Muscle layer of duodenum (tissue), 2 donors: ENCODE data around the gene CLCNKA.
"Not testable (repeated sequence)": the region's sequence is repeated elsewhere in the genome, so short reads cannot be mapped to it uniquely, and the experiment has no call there.

Experiments
- H3K27ac ChIP-seq: one replicate; pipeline ENCODE4 v1.7.0; 2013; ENCODE audit warnings: mild to moderate bottlenecking, low read length
- H3K27me3 ChIP-seq: one replicate; pipeline ENCODE4 v1.7.0; 2013; ENCODE audit warnings: low read depth, mild to moderate bottlenecking, control low read depth, low read length
- H3K36me3 ChIP-seq, 2 donors: one replicate each; pipeline ENCODE4 v1.7.0; 2013; ENCODE audit warnings: low read length in 2 of 2, control low read depth in 1 of 2, mild to moderate bottlenecking in 1 of 2; ENCODE audit not compliant: insufficient read depth in 2 of 2, control insufficient read depth in 1 of 2
- H3K4me1 ChIP-seq, 2 donors: one replicate each; pipeline ENCODE4 v1.7.0; 2013; ENCODE audit warnings: low read length in 2 of 2, mild to moderate bottlenecking in 2 of 2, control low read depth in 1 of 2, moderate library complexity in 1 of 2; ENCODE audit not compliant: insufficient read depth in 2 of 2, control insufficient read depth in 1 of 2
- H3K4me3 ChIP-seq, 2 donors: one replicate each; pipeline ENCODE4 v1.7.0; 2013; ENCODE audit warnings: low read length in 2 of 2, low read depth in 1 of 2, mild to moderate bottlenecking in 1 of 2
- H3K9me3 ChIP-seq, 2 donors: one replicate each; pipeline ENCODE4 v1.7.0; 2013; ENCODE audit warnings: low read length in 2 of 2, control low read depth in 1 of 2, mild to moderate bottlenecking in 1 of 2; ENCODE audit not compliant: control insufficient read depth in 1 of 2
- donor health status: healthy.

The CLCNKA gene

DNA sequence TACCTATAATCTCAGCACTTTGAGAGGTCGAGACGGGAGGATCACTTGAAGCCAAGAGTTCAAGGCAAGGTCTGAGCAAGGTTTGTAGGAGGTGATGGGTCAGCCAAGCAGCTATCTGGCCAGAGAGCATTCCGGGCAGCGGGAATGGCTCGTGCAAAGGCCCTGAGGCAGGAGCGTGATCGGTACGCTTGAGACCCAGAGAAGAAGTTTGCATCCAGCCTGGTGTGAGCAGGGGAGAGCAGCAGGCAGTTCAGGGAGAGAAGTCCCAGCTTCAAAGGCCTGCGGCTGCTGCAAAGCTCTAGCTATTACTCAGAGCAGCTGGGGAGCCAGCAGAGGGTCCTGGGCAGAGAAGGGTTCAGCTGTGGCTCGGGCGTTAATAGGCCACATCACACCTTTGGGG, 22.9 kb upstream of the CLCNKA start:
- no peak overlapping the region for H3K4me3 ChIP-seq
- no peak overlapping the region for H3K27ac ChIP-seq
- peaks cover 0 to 5% of the 10 kb centered on the region in 2 donors for H3K4me1 ChIP-seq
- no peaks in the 10 kb centered on the region for H3K27me3 ChIP-seq
- H3K36me3 ChIP-seq: no peaks in the 10 kb centered on the region
- H3K9me3 ChIP-seq: no peaks in the 10 kb centered on the region

DNA sequence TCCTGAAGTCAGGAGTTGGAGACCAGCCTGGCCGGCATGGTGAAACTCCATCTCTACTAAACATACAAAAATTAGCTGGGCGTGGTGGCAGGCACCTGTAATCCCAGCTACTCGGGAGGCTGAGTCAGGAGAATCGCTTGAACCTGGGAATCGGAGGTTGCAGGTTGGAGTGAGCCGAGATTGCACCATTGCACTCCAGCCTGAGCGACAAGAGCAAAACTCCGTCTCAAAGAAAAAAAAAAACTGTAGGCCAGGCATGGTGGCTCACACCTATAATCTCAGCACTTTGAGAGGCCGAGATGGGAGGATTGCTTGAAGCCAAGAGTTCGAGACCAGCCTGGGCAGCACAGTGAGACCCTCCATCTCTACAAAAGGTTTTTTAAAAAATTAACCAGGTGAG, 20.6 kb upstream of the CLCNKA start:
- H3K4me1 ChIP-seq, H3K27me3 ChIP-seq, H3K9me3 ChIP-seq, H3K27ac ChIP-seq, H3K36me3 ChIP-seq, H3K4me3 ChIP-seq: not testable (repeated sequence)

DNA sequence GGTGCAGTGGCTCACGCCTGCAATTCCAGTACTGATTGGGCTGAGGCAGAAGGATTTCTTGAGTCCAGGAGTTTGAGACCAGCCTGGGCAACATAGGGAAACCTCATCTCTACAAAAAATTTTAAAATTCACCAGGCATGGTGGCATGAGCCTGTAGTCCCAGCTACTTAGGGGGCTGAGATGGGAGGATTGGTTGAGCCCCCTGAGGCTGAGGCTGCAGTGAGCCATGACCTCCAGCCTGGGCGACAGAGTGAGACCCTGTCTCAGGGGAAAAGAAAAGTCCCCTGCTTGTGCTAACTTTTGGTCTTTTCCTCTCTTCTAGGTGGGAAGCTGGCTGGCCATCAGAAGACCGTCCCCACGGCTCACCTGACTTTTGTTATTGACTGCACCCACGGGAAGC, 16.2 kb upstream of the CLCNKA start:
- Histone ChIP-seq H3K27ac (no peak overlapping the region), H3K9me3 (no peaks in the 10 kb centered on the region), H3K4me1 (peaks cover 0 to 4% of the 10 kb centered on the region in 2 donors), H3K4me3 (no peak overlapping the region), H3K36me3 (no peaks in the 10 kb centered on the region), H3K27me3 (no peaks in the 10 kb centered on the region)

DNA sequence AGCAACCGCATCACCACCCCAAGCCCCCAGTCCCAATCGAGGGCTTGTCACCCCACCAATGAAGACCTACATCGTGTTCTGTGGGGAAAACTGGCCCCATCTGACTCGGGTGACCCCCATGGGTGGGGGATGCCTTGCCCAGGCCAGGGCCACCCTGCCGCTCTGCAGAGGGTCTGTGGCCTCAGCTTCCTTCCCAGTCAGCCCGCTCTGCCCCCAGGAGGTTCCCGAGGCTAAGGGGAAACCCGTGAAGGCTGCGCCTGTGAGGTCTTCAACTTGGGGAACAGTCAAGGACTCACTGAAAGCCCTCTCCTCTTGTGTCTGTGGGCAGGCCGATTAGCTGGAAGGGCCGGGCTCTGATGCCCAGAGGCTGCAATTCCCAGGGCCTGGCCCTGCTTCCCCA, 15.8 kb upstream of the CLCNKA start:
- no peak overlapping the region for H3K4me3 ChIP-seq
- no peak overlapping the region for H3K27ac ChIP-seq
- no peaks in the 10 kb centered on the region for H3K9me3 ChIP-seq

DNA sequence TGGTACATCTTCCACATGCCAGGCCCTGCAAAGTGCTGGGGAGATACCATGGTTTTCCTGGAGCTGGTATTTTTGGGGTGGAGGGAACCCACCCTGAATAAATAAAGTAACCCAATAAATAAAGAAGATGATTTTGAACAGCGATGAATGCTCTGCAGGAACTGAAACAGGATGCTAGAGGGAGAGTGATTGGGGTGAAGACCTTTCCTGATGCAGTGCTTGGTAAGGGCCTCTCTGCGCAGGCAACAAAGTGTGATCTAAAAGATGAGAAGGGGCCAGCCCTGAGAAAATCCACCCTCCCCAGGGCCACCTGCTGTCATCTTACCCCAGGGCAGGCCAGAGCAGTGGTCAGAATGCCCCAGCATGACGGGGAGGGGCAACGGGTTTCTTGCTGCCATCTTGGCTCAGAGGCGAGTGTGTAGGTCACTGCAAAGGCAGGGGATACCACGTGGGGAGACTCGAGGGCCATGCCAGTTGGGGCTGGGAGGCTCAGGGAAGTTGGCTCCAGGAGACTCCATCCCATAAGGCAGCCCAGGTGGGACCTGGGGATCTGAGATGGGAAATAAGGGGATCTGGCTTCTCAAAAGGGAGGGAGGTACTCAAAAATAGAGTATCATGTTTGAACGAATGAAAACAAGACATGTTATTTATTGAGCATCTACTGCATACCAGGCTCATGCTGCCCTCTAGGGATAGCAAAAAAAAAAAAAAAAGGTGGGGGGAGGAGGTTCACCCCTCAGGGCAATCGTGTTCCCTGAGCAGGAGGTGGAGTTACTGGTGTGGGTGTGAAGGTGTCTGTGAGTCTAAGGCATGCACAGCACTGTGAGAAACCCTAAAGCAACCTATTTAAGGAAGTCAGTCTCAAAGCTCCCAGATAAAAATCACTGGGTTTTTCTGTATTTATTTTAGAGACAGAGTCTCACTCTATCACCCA, 15.0 kb upstream of the CLCNKA start:
- Histone ChIP-seq H3K4me3 (no peak overlapping the region), H3K27me3 (no peaks in the 10 kb centered on the region), H3K27ac (no peak overlapping the region), H3K9me3 (no peaks in the 10 kb centered on the region), H3K4me1 (peaks cover 0 to 4% of the 10 kb centered on the region in 2 donors), H3K36me3 (no peaks in the 10 kb centered on the region)

More for the DNA sequence above, 15.8 kb upstream of the CLCNKA start:
- Histone ChIP-seq H3K36me3 (no peaks in the 10 kb centered on the region), H3K4me1 (peaks cover 0 to 4% of the 10 kb centered on the region in 2 donors), H3K27me3 (no peaks in the 10 kb centered on the region)

DNA sequence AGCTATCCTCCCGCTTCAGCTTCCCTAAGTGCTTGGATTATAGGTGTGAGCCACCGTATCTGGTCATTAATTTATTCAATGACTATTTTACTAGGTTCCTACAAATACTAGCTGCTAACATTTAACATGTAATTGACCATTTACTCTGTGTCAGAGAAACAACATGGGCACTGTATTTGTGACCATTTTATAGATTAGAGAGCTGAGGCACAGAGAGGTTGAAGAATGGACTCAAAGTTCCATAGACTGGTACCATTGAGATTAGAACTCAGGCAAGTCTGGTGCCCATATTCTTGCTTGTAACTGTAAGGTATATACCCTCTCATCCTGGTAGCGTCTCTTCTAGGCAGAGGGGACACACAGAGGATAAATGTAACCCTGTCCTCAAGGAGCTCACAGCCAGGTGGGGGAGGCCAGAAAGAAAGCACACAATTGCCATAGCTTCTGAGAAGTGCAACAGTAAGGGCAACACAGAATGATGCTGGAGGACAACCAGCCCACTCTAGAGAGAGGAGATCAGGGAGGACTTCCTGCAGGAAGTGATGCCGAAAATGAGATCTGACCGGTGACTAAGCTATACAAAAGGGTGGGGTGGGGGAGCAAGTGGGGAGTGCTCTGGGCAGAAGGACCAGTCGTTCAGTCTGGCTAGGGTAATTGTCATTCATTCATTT, 14.0 kb upstream of the CLCNKA start:
- Histone ChIP-seq H3K9me3 (no peaks in the 10 kb centered on the region), H3K27ac (no peak overlapping the region), H3K27me3 (no peaks in the 10 kb centered on the region), H3K4me3 (no peak overlapping the region), H3K36me3 (no peaks in the 10 kb centered on the region), H3K4me1 (peaks cover 0 to 4% of the 10 kb centered on the region in 2 donors)

DNA sequence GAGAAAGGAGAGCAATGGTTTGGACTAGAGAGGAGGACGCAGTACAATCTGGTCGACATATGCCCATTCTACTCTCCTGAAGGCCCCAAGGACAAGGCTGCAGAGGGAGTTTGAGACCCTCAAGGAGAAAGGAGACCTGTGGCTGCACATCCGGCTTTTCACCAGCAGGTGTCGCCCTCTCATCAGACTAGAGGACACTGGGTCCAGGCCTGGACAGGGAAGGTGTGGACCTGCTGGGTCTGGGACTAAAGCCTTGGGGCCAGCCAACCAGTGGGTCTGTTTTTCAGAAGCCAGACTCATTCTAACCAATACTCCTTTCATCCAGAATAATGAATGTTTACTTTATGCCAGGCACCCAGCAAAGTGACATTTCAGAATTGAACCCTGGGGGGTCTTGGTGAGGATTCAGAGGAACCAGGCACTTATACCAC, 12.8 kb upstream of the CLCNKA start:
- H3K4me3 ChIP-seq: no peak overlapping the region
- no peaks in the 10 kb centered on the region for H3K36me3 ChIP-seq
- H3K27ac ChIP-seq: no peak overlapping the region
- no peaks in the 10 kb centered on the region for H3K9me3 ChIP-seq
- H3K27me3 ChIP-seq: no peaks in the 10 kb centered on the region
- H3K4me1 ChIP-seq: peaks cover 0 to 13% of the 10 kb centered on the region in 2 donors

DNA sequence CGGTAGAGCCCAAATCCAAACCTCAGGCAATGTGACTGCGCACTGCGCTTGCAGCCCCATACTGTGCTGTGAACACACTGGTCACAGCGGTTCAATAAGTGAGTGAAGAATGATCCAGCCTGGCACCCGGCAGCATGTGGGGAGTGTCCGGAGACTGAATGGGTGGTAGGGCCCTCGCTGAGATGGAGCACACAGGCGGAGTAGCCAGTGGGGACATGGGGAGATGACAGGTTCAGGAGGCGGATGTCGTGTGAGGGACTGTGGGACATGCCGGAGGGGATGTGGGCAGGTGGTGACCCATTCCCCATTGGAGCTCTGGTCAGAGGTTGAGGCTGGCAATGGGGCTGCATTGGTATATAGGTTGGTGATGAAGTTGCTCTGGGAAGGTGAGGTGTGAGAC, 12.2 kb upstream of the CLCNKA start:
- no peak overlapping the region for H3K27ac ChIP-seq
- no peaks in the 10 kb centered on the region for H3K27me3 ChIP-seq
- H3K9me3 ChIP-seq: no peaks in the 10 kb centered on the region
- H3K4me3 ChIP-seq: no peak overlapping the region
- H3K36me3 ChIP-seq: no peaks in the 10 kb centered on the region
- peaks cover under 1 to 19% of the 10 kb centered on the region in 2 donors for H3K4me1 ChIP-seq

DNA sequence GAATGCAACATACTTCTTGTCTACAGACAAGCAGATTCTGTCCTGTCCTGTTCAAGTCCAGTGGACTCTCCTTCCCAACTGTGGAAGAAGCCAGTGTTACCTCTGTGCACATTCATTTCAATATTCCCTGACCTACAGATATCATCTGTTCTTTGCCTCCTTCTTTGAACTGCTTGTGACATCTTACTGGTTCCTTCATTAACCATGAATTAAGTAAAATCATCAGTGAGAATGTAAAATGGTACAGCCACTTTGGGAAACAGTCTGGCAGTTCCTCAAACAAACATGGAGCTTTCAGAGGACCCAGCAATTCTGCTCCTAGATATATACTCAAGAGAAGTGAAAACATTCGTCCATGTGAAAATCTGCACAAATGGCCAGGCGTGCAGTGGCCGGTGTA, 11.0 kb upstream of the CLCNKA start:
- Histone ChIP-seq H3K27ac (no peak overlapping the region), H3K4me3 (no peak overlapping the region), H3K4me1 (peaks cover 6 to 21% of the 10 kb centered on the region in 2 donors), H3K27me3 (no peaks in the 10 kb centered on the region), H3K9me3 (no peaks in the 10 kb centered on the region), H3K36me3 (no peaks in the 10 kb centered on the region)

DNA sequence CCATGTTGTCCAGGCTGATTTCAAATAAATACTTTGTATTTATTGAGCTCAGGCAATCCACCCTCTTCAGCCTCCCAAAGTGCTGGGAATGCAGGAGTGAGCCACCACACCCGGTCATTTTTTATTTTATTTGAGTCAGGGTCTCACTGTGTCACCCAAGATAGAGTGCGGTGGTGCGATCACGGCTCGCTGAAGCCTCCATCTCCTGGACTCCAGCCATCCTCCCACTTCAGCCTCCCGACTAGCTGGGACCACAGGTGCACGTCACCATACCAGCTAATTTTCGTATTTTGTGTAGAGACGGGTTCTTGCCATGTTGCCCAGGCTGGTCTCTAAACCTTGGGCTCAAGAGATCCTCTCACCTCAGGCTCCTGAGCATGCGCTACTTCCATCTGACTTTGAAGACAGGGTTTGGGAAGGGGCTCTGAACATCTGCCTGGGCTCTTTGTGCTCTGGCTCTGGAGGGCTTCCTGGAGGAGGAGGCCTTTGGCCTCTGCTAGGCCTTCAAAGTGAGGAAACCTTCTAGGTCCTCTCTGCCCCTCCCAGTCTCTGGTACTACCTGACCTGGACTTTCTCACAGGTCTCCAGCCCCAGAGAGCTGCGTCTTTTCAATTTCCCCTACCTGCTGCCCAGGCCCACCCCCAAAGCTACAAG, 9.8 kb upstream of the CLCNKA start:
- Histone ChIP-seq H3K27me3 (no peaks in the 10 kb centered on the region), H3K36me3 (no peaks in the 10 kb centered on the region), H3K4me1 (peaks cover 6 to 25% of the 10 kb centered on the region in 2 donors), H3K27ac (no peak overlapping the region), H3K4me3 (peak overlapping the region in 1 of 2 donors; percentile 52), H3K9me3 (no peaks in the 10 kb centered on the region)

DNA sequence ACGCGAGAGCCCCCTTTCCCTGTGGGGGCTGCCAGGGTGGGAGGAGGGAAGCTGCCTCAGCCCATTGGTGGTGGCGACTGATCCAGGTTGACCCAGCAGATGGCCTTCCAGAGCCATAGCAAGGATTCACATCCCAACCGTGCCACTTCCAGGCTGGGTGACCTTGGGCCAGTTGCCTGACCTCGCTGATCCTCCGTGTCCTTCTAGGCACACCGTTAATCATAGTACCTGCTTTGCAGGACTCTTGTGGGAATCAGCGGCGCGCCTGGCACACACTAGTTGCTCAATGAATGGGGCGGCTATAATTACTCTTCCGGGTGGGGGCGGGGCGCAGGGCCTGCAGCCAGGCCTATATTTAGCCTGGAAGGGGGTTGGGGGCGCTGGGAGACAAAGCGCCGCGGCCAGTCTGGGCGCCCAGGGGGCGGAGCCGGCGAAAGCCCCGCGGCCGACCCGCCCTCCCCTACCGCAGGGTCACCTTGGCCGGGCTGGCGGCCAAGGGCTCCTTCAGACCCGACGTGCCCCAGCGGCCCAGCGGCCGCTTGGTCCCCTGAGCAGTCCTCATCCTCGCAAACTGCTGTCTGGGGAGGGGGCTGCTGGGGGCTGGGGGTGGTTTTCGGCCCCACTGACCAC, 9.1 kb upstream of the CLCNKA start:
- Histone ChIP-seq H3K27ac (no peak overlapping the region), H3K4me1 (peaks cover 6 to 25% of the 10 kb centered on the region in 2 donors)

More for the DNA sequence above, 9.1 kb upstream of the CLCNKA start:
- Histone ChIP-seq H3K9me3 (no peaks in the 10 kb centered on the region), H3K4me3 (peak overlapping the region; percentile 9 to 52), H3K36me3 (no peaks in the 10 kb centered on the region), H3K27me3 (no peaks in the 10 kb centered on the region)
